ENCODE data around the gene FHIP2A.

The FHIP2A gene

GRCh38 chr10:114857922-114858629 is 36.5 kb downstream of the FHIP2A start:
- Mint-ChIP-seq H3K27ac (no peak overlapping the region), H3K27me3 (no peaks in the 10 kb centered on the region), H3K36me3 (peaks cover 10% of the 10 kb centered on the region), H3K9me3 (ENCODE audit: low read depth) (no peaks in the 10 kb centered on the region), H3K4me3 (no peak overlapping the region), H3K4me1 (ENCODE audit: low read depth) (peaks cover 4% of the 10 kb centered on the region)

- H3K4me1 Mint-ChIP-seq (ENCODE audit: low read depth) = peaks cover 4% of the 10 kb centered on the region
- H3K36me3 Mint-ChIP-seq = peaks cover 13% of the 10 kb centered on the region
- no peak overlapping the region for H3K4me3 Mint-ChIP-seq
- no peak overlapping the region for H3K27ac Mint-ChIP-seq
- no peaks in the 10 kb centered on the region for H3K27me3 Mint-ChIP-seq
- H3K9me3 Mint-ChIP-seq (ENCODE audit: low read depth) = no peaks in the 10 kb centered on the region
These were observed 37.6 kb downstream of the FHIP2A start for GRCh38 chr10:114859222-114859621.

- no peak overlapping the region for H3K4me3 Mint-ChIP-seq
- no peak overlapping the region for H3K27ac Mint-ChIP-seq
- peaks cover 15% of the 10 kb centered on the region for H3K36me3 Mint-ChIP-seq
These were observed 40.9 kb downstream of the FHIP2A start for GRCh38 chr10:114862456-114862855.

GRCh38 chr10:114867365-114867764 is 45.8 kb downstream of the FHIP2A start:
- Mint-ChIP-seq H3K27ac (no peak overlapping the region), H3K4me3 (no peak overlapping the region), H3K27me3 (peaks cover 2% of the 10 kb centered on the region), H3K4me1 (ENCODE audit: low read depth) (no peaks in the 10 kb centered on the region), H3K36me3 (peaks cover 10% of the 10 kb centered on the region), H3K9me3 (ENCODE audit: low read depth) (peaks cover 3% of the 10 kb centered on the region)

More at GRCh38 chr10:114862456-114862855, 40.9 kb downstream of the FHIP2A start:
- Mint-ChIP-seq H3K9me3 (ENCODE audit: low read depth) (peaks cover 3% of the 10 kb centered on the region), H3K27me3 (no peaks in the 10 kb centered on the region), H3K4me1 (ENCODE audit: low read depth) (no peaks in the 10 kb centered on the region)

DNA sequence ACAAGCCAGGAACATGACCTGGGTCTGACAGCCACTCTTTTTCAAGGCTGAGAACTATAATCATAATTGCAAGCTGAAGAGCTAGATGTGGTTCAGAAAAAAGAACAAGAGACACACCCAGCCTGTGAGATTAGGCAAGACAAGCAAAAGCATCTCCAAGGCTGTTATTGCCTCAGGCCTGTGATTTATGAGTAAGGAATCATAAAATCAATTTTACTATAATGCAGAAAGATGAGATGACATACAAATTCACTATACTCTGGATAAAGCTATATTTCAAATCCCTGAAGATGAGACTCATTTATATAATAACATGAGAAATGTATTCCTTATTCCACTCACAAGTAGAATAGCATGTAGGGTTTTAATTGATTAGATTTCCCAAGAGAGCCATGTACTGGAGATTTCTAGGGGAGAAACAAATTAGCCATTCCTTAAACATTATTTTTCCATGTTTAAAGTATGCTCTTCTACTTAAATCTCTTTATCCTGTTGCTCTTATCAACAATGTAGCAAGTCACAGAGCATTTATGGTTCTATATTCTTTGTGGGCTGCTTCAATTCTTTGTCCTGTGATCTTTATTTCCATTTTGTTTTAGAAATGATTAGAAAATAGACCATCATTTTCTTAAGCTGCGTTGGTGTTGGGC is 47.4 kb downstream of the FHIP2A start:
- H3K36me3 Mint-ChIP-seq = peaks cover 7% of the 10 kb centered on the region
- peaks cover 3% of the 10 kb centered on the region for H3K9me3 Mint-ChIP-seq (ENCODE audit: low read depth)
- H3K4me3 Mint-ChIP-seq = no peak overlapping the region
- peaks cover 12% of the 10 kb centered on the region for H3K27me3 Mint-ChIP-seq
- H3K4me1 Mint-ChIP-seq (ENCODE audit: low read depth) = no peaks in the 10 kb centered on the region
- no peak overlapping the region for H3K27ac Mint-ChIP-seq

GRCh38 chr10:114869520-114869892 is 47.9 kb downstream of the FHIP2A start:
- Mint-ChIP-seq H3K27ac (no peak overlapping the region), H3K4me1 (ENCODE audit: low read depth) (no peaks in the 10 kb centered on the region), H3K36me3 (peaks cover 5% of the 10 kb centered on the region), H3K4me3 (no peak overlapping the region), H3K27me3 (peaks cover 14% of the 10 kb centered on the region), H3K9me3 (ENCODE audit: low read depth) (peaks cover 3% of the 10 kb centered on the region)

GRCh38 chr10:114870486-114870885 is 48.9 kb downstream of the FHIP2A start:
- peaks cover 18% of the 10 kb centered on the region for H3K27me3 Mint-ChIP-seq
- H3K36me3 Mint-ChIP-seq = peaks cover 5% of the 10 kb centered on the region
- no peak overlapping the region for H3K4me3 Mint-ChIP-seq
- H3K27ac Mint-ChIP-seq = no peak overlapping the region
- H3K4me1 Mint-ChIP-seq (ENCODE audit: low read depth) = peaks cover 6% of the 10 kb centered on the region
- peaks cover 3% of the 10 kb centered on the region for H3K9me3 Mint-ChIP-seq (ENCODE audit: low read depth)

- peaks cover 23% of the 10 kb centered on the region for H3K27me3 Mint-ChIP-seq
- no peak overlapping the region for H3K27ac Mint-ChIP-seq
- no peak overlapping the region for H3K4me3 Mint-ChIP-seq
- H3K9me3 Mint-ChIP-seq (ENCODE audit: low read depth) = no peaks in the 10 kb centered on the region
- H3K36me3 Mint-ChIP-seq = no peaks in the 10 kb centered on the region
- peaks cover 10% of the 10 kb centered on the region for H3K4me1 Mint-ChIP-seq (ENCODE audit: low read depth)
These were observed 49.8 kb downstream of the FHIP2A start for GRCh38 chr10:114871379-114871778.
